A549 (cell line): ENCODE results near the gene HBS1L.

Experiments
- CTCF ChIP-seq: fragments of >200 bp; sonication (Bioruptor Twin); formaldehyde crosslinking; IDR thresholded peaks from 3 replicates; pipeline ENCODE4 v1.5.1; 2016
- MAZ ChIP-seq: fragments of 150-350 bp; IDR thresholded peaks from 2 replicates; pipeline ENCODE4 v1.6.1; 2014; ENCODE audit warnings: antibody characterized with exemption, low read depth, low read length, borderline replicate concordance
- POLR2A ChIP-seq: IDR thresholded peaks from 2 replicates; pipeline ENCODE4 v1.6.1; 2012; ENCODE audit warnings: mild to moderate bottlenecking, low read length
- RFX5 ChIP-seq: fragments of 450-650 bp; IDR thresholded peaks from 2 replicates; pipeline ENCODE4 v1.7.1; 2014; ENCODE audit warnings: antibody characterized with exemption, mild to moderate bottlenecking, moderate library complexity
- RNF2 ChIP-seq: fragments of 200-600 bp; sonication (generic); IDR thresholded peaks from 2 replicates; pipeline ENCODE4 v1.6.1; 2016; ENCODE audit warnings: low read depth, mild to moderate bottlenecking, antibody characterized with exemption, moderate library complexity, borderline replicate concordance

- TF ChIP-seq MAZ (no peak), RNF2 (no peak), POLR2A (no peak), RFX5 (no peak), CTCF (no peak)
Observed at GRCh38 chr6:135090819-135091218, 36.2 kb upstream of the HBS1L start.
